Hepatocyte (in vitro differentiated cells): ENCODE data around the gene AKAP6. TPM values are rescaled to one million over a fixed set of nuclear protein-coding genes. Genes with fewer than 3 reads are reported as not detected.

Source experiments
- DNase-seq: peaks from one replicate; pipeline ENCODE4 v3.0.0-alpha.2; 2016; ENCODE audit warnings: low spot score
- H2AFZ ChIP-seq: fragments of 200-600 bp; sonication (generic); 2 replicates; pipeline ENCODE4 v1.6.0; 2016; ENCODE audit warnings: antibody characterized with exemption, mild to moderate bottlenecking
- H3K27ac ChIP-seq: fragments of 200-600 bp; sonication (generic); 2 replicates; pipeline ENCODE4 v1.5.1; 2016; ENCODE audit warnings: mild to moderate bottlenecking
- H3K27me3 ChIP-seq: fragments of 200-600 bp; sonication (generic); 2 replicates; pipeline ENCODE4 v1.6.1; 2016
- H3K36me3 ChIP-seq: fragments of 200-600 bp; sonication (generic); replicated peaks from 2 replicates; pipeline ENCODE4 v1.5.1; 2016; ENCODE audit warnings: low read depth; ENCODE audit not compliant: insufficient read depth
- H3K4me1 ChIP-seq: fragments of 200-600 bp; sonication (generic); 2 replicates; pipeline ENCODE4 v1.5.1; 2016; ENCODE audit warnings: mild to moderate bottlenecking, moderate library complexity; ENCODE audit not compliant: insufficient read depth
- H3K4me2 ChIP-seq: fragments of 200-600 bp; sonication (generic); 2 replicates; pipeline ENCODE4 v1.6.0; 2016
- H3K4me3 ChIP-seq: fragments of 200-600 bp; sonication (generic); 2 replicates; pipeline ENCODE4 v1.5.1; 2016; ENCODE audit warnings: mild to moderate bottlenecking
- H3K79me2 ChIP-seq: fragments of 200-600 bp; sonication (generic); 2 replicates; pipeline ENCODE4 v1.6.0; 2017; ENCODE audit warnings: mild to moderate bottlenecking
- H3K9me2 ChIP-seq: fragments of 200-600 bp; sonication (generic); replicated peaks from 2 replicates; pipeline ENCODE4 v1.6.0; 2017; ENCODE audit warnings: mild to moderate bottlenecking; ENCODE audit not compliant: insufficient read depth
- H3K9me3 ChIP-seq: fragments of 200-600 bp; sonication (generic); 2 replicates; pipeline ENCODE4 v1.5.1; 2016; ENCODE audit warnings: low read depth, mild to moderate bottlenecking
- H4K20me1 ChIP-seq: fragments of 200-600 bp; sonication (generic); 2 replicates; pipeline ENCODE4 v1.6.0; 2016; ENCODE audit warnings: mild to moderate bottlenecking; ENCODE audit not compliant: insufficient read depth, poor library complexity, severe bottlenecking
- EZH2 ChIP-seq: fragments of 200-600 bp; sonication (generic); IDR thresholded peaks from 2 replicates; pipeline ENCODE4 v1.6.1; 2016; ENCODE audit warnings: antibody characterized with exemption, mild to moderate bottlenecking, borderline replicate concordance
- EZH2phosphoT487 ChIP-seq: fragments of 200-600 bp; sonication (generic); IDR thresholded peaks from one replicate; pipeline ENCODE4 v1.6.1; 2018; ENCODE audit warnings: antibody characterized with exemption, mild to moderate bottlenecking, low read depth, moderate library complexity; ENCODE audit not compliant: unreplicated experiment, severe bottlenecking
- WGBS: methylation state at CpG from one replicate; pipeline ENCODE4 v1.1.6; 2016; ENCODE audit warnings: low lambda C conversion rate; ENCODE audit errors: missing lambda C conversion rate; 5-methylcytosine and 5-hydroxymethylcytosine counted together
- polyA plus RNA-seq: library from polyadenylated mRNA; unstranded; fragments of >200 nt; fragmentation: Nextera tagmentation; extraction: Ambion mirVana; gene quantifications from 2 replicates; pipeline ENCODE4 v1.2.1, GENCODE V29; 2016
- total RNA-seq: library from RNA; depleted of rRNA; stranded (reverse); fragments of >200 nt; gene quantifications from 2 replicates; pipeline ENCODE4 v1.2.3, GENCODE V29; 2014
- TF ChIP-seq, protein P1 (sequence below): fragments of 200-600 bp; sonication (generic); IDR thresholded peaks from 2 replicates; pipeline ENCODE4 v1.5.1; 2016; ENCODE audit warnings: antibody characterized with exemption, mild to moderate bottlenecking; ENCODE audit not compliant: poor library complexity

The AKAP6 gene
- total and polyA plus RNA-seq, 2 experiments from 2014 or later: 1.1 to 2.1 TPM

- no peak for DNase-seq
- no peak overlapping the region for H3K4me3 ChIP-seq
Observed at GRCh38 chr14:32377046-32377646, 48.0 kb downstream of the AKAP6 start.

GRCh38 chr14:32378284-32378683, 49.2 kb downstream of the AKAP6 start:
- Histone ChIP-seq H3K36me3 (no peaks in the 10 kb centered on the region), H3K9me3 (no peaks in the 10 kb centered on the region), H3K79me2 (no peaks in the 10 kb centered on the region), H3K4me1 (no peaks in the 10 kb centered on the region), H4K20me1 (no peaks in the 10 kb centered on the region), H3K4me2 (no peak overlapping the region), H3K4me3 (no peak overlapping the region), H3K27ac (no peak overlapping the region), H3K27me3 (peaks cover 3% of the 10 kb centered on the region), H2AFZ (no peak overlapping the region), H3K9me2 (no peaks in the 10 kb centered on the region)
- TF ChIP-seq EZH2phosphoT487 (no peak), EZH2 (no peak)
- TF ChIP-seq, protein P1, sequence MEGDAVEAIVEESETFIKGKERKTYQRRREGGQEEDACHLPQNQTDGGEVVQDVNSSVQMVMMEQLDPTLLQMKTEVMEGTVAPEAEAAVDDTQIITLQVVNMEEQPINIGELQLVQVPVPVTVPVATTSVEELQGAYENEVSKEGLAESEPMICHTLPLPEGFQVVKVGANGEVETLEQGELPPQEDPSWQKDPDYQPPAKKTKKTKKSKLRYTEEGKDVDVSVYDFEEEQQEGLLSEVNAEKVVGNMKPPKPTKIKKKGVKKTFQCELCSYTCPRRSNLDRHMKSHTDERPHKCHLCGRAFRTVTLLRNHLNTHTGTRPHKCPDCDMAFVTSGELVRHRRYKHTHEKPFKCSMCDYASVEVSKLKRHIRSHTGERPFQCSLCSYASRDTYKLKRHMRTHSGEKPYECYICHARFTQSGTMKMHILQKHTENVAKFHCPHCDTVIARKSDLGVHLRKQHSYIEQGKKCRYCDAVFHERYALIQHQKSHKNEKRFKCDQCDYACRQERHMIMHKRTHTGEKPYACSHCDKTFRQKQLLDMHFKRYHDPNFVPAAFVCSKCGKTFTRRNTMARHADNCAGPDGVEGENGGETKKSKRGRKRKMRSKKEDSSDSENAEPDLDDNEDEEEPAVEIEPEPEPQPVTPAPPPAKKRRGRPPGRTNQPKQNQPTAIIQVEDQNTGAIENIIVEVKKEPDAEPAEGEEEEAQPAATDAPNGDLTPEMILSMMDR: no peak
- no peak for DNase-seq

More at GRCh38 chr14:32377046-32377646, 48.0 kb downstream of the AKAP6 start:
- peaks cover 3% of the 10 kb centered on the region for H3K27me3 ChIP-seq
- no peaks in the 10 kb centered on the region for H3K9me2 ChIP-seq
- H4K20me1 ChIP-seq: no peaks in the 10 kb centered on the region
- H3K79me2 ChIP-seq: no peaks in the 10 kb centered on the region
- H3K9me3 ChIP-seq: no peaks in the 10 kb centered on the region
- H3K4me1 ChIP-seq: no peaks in the 10 kb centered on the region
- H3K27ac ChIP-seq: no peak overlapping the region
- TF ChIP-seq EZH2phosphoT487 (no peak), EZH2 (no peak)
- TF ChIP-seq, protein P1: no peak
- no peaks in the 10 kb centered on the region for H3K36me3 ChIP-seq
- no peak overlapping the region for H3K4me2 ChIP-seq
- WGBS: 93% methylated on average over 5 of the region's 5 CpGs
- H2AFZ ChIP-seq: no peak overlapping the region

- Histone ChIP-seq H2AFZ (no peak overlapping the region), H3K27ac (no peak overlapping the region)
Observed at GRCh38 chr14:32379447-32379846, 50.3 kb downstream of the AKAP6 start.

More at GRCh38 chr14:32379447-32379846, 50.3 kb downstream of the AKAP6 start:
- H3K4me2 ChIP-seq: no peak overlapping the region
- no peaks in the 10 kb centered on the region for H4K20me1 ChIP-seq
- WGBS: 100% methylated on average over 1 of the region's 1 CpG
- H3K79me2 ChIP-seq: no peaks in the 10 kb centered on the region
- TF ChIP-seq EZH2 (no peak), EZH2phosphoT487 (no peak)
- TF ChIP-seq, protein P1: no peak
- H3K9me2 ChIP-seq: no peaks in the 10 kb centered on the region
- peaks cover 3% of the 10 kb centered on the region for H3K27me3 ChIP-seq
- H3K4me1 ChIP-seq: no peaks in the 10 kb centered on the region
- DNase-seq: no peak
- no peaks in the 10 kb centered on the region for H3K36me3 ChIP-seq
- no peaks in the 10 kb centered on the region for H3K9me3 ChIP-seq
- H3K4me3 ChIP-seq: no peak overlapping the region
